K562 (cell line): ENCODE data around the gene SCYL1. TPM values are rescaled to one million over a fixed set of nuclear protein-coding genes. Genes with fewer than 3 reads are reported as not detected.
A peak's percentile ranks its signal among the peaks of the same experiment; 100 is the strongest.

Experiments
- ARID1B ChIP-seq: fragments of 450-650 bp; IDR thresholded peaks from 2 replicates; pipeline ENCODE4 v1.6.1; 2016; ENCODE audit warnings: antibody characterized with exemption, mild to moderate bottlenecking, inconsistent platforms
- JUN ChIP-seq, 2 experiments: sonication (generic) in 1 of 2; formaldehyde crosslinking in 1 of 2; IDR thresholded peaks; 2 replicates each; pipeline versions ENCODE4 v1.6.1 to v1.8.0; 2012 to 2022; ENCODE audit warnings: borderline replicate concordance in 2 of 2, mild to moderate bottlenecking in 2 of 2, improper control_type of control experiment in 1 of 2, low read depth in 1 of 2, low read length in 1 of 2, missing genetic modification reagents in 1 of 2
- KDM2B ChIP-seq: fragments of 250-450 bp; sonication (Bioruptor Pico); IDR thresholded peaks from 2 replicates; pipeline ENCODE4 v1.8.0; 2021; ENCODE audit warnings: mild to moderate bottlenecking, moderate library complexity
- MBD2 ChIP-seq: sonication (generic); IDR thresholded peaks from 2 replicates; pipeline ENCODE4 v1.6.1; 2016; ENCODE audit warnings: low read depth, borderline replicate concordance
- MLX ChIP-seq, 2 experiments: fragments of 450-650 bp in 1 of 2; sonication (generic) in 1 of 2; formaldehyde crosslinking; conservative IDR thresholded peaks; 2 replicates each; pipeline versions ENCODE4 v1.4.0 to v1.8.1; 2020 to 2022; ENCODE audit warnings: mild to moderate bottlenecking in 1 of 2, missing genetic modification reagents in 1 of 2
- NCOR1 ChIP-seq: fragments of 450-650 bp; IDR thresholded peaks from 2 replicates; pipeline ENCODE4 v1.6.1; 2016; ENCODE audit warnings: mild to moderate bottlenecking, moderate library complexity
- NFXL1 ChIP-seq: fragments of 450-650 bp; formaldehyde crosslinking; IDR thresholded peaks from 2 replicates; pipeline ENCODE4 v1.4.0; 2021; ENCODE audit warnings: mild to moderate bottlenecking
- PBX2 ChIP-seq, 2 experiments: IDR thresholded peaks in 1 of 2; conservative IDR thresholded peaks in 1 of 2; 2 replicates each; pipeline ENCODE4 v1.6.1; 2016; ENCODE audit warnings: low read depth in 2 of 2, mild to moderate bottlenecking in 1 of 2, missing compliant biosample characterization in 1 of 2, missing genetic modification characterization in 1 of 2, moderate library complexity in 1 of 2
- POLR2B ChIP-seq: fragments of 450-650 bp; IDR thresholded peaks from 2 replicates; pipeline ENCODE4 v1.6.1; 2018; ENCODE audit warnings: low read depth; ENCODE audit not compliant: partially characterized antibody
- SMAD4 ChIP-seq: fragments of 250-450 bp; sonication (Bioruptor Pico); conservative IDR thresholded peaks from 2 replicates; pipeline ENCODE4 v1.8.0; 2021; ENCODE audit warnings: inconsistent platforms, mild to moderate bottlenecking, moderate library complexity
- TEAD2 ChIP-seq: fragments of 450-650 bp; IDR thresholded peaks from 2 replicates; pipeline ENCODE4 v1.6.1; 2016; ENCODE audit warnings: missing genetic modification characterization, control low read depth, missing compliant biosample characterization
- ZBTB8A ChIP-seq: fragments of 450-650 bp; IDR thresholded peaks from 2 replicates; pipeline ENCODE4 v1.6.1; 2018; ENCODE audit warnings: mild to moderate bottlenecking, moderate library complexity; ENCODE audit not compliant: partially characterized antibody
- ZNF253 ChIP-seq: fragments of 250-450 bp; sonication (Bioruptor Pico); conservative IDR thresholded peaks from 2 replicates; pipeline ENCODE4 v1.6.1; 2021; ENCODE audit warnings: mild to moderate bottlenecking
- ZNF324 ChIP-seq: fragments of 250-450 bp; sonication (Bioruptor Pico); IDR thresholded peaks from 2 replicates; pipeline ENCODE4 v1.4.0; 2020; ENCODE audit warnings: mild to moderate bottlenecking
- ZSCAN29 ChIP-seq: fragments of 450-650 bp; IDR thresholded peaks from 2 replicates; pipeline ENCODE4 v1.6.1; 2017
- polyA plus RNA-seq, 8 experiments: library from polyadenylated mRNA; depleted of rRNA in 4 of 8; stranded (reverse) in 5 of 8; unstranded in 3 of 8; fragments of >200 nt; fragmentation: Nextera tagmentation in 2 of 8; fragmentation: Illumina TruSeq in 1 of 8; extraction: Ambion mirVana in 2 of 8; extraction: Trizol in 1 of 8; gene quantifications; 2 replicates each; pipeline versions ENCODE4 v1.2.1 to v1.2.3, GENCODE V29; 2011 to 2014; ENCODE audit warnings: inconsistent platforms in 1 of 8, missing spikeins in 1 of 8
- total RNA-seq, 7 experiments: library from RNA; depleted of rRNA in 6 of 7; stranded (reverse); fragments of >200 nt in 6 of 7; fragmentation: Illumina TruSeq in 2 of 7; extraction: Trizol in 2 of 7; gene quantifications; 2 replicates each; pipeline versions ENCODE4 v1.2.1 to v1.2.3, GENCODE V29; 2011 to 2021; ENCODE audit warnings: low replicate concordance in 1 of 7
- TF ChIP-seq, protein P1 (sequence below): fragments of 250-450 bp; sonication (Bioruptor Pico); IDR thresholded peaks from 2 replicates; pipeline ENCODE4 v1.8.0; 2021; ENCODE audit warnings: moderate library complexity, mild to moderate bottlenecking, inconsistent platforms
- TF ChIP-seq, protein P2 (sequence below): fragments of 150-350 bp; IDR thresholded peaks from 2 replicates; pipeline ENCODE4 v1.6.1; 2014; ENCODE audit warnings: low read depth, mild to moderate bottlenecking, low read length, borderline replicate concordance

Gene SCYL1
- total and polyA plus RNA-seq, 9 of the 15 experiments (the other 6 are each of a cell fraction or from before 2014, with no cell fraction given), result 1.9 to 145 (median 57.6) TPM

GRCh38 chr11:65506772-65507505, 17.9 kb upstream of the SCYL1 start (continued):
- TF ChIP-seq, protein P1, sequence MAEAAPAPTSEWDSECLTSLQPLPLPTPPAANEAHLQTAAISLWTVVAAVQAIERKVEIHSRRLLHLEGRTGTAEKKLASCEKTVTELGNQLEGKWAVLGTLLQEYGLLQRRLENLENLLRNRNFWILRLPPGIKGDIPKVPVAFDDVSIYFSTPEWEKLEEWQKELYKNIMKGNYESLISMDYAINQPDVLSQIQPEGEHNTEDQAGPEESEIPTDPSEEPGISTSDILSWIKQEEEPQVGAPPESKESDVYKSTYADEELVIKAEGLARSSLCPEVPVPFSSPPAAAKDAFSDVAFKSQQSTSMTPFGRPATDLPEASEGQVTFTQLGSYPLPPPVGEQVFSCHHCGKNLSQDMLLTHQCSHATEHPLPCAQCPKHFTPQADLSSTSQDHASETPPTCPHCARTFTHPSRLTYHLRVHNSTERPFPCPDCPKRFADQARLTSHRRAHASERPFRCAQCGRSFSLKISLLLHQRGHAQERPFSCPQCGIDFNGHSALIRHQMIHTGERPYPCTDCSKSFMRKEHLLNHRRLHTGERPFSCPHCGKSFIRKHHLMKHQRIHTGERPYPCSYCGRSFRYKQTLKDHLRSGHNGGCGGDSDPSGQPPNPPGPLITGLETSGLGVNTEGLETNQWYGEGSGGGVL, result 0 out of 2 replicates have a peak, but pooled peaks have one; percentile 3
- TF ChIP-seq MBD2, result peak; percentile 92
- TF ChIP-seq KDM2B, result no peak
- TF ChIP-seq ZNF253, result peak; percentile 97
- TF ChIP-seq MLX (CRISPR knock-in tag; conservative IDR thresholded peaks at IDR 0.05), result peak in 1 of 2 experiments; percentile 97; a peak in 3 of 4 replicates
- peak; percentile 76 for TF ChIP-seq ZNF324 (CRISPR knock-in tag)
- TF ChIP-seq ARID1B, result peak; percentile 67; the same call in 1 of the 2 replicates
- TF ChIP-seq PBX2 (CRISPR knock-in tag; IDR thresholded peaks at IDR 0.05; ENCODE audit: low read depth), result no peak
- TF ChIP-seq PBX2 (tag; conservative IDR thresholded peaks at IDR 0.05; ENCODE audit: low read depth), result no peak
- TF ChIP-seq NFXL1 (CRISPR knock-in tag), result peak; percentile 96
- no peak for TF ChIP-seq TEAD2 (tag)
- TF ChIP-seq SMAD4 (CRISPR knock-in tag), result no peak
- TF ChIP-seq JUN (IDR thresholded peaks at IDR 0.05; ENCODE audit: borderline replicate concordance, low read depth, low read length), result no peak
- 0 out of 2 replicates have a peak, but pooled peaks have one; percentile 59 for TF ChIP-seq JUN (CRISPR knock-in tag; IDR thresholded peaks at IDR 0.05; ENCODE audit: borderline replicate concordance)
- TF ChIP-seq, protein P2, sequence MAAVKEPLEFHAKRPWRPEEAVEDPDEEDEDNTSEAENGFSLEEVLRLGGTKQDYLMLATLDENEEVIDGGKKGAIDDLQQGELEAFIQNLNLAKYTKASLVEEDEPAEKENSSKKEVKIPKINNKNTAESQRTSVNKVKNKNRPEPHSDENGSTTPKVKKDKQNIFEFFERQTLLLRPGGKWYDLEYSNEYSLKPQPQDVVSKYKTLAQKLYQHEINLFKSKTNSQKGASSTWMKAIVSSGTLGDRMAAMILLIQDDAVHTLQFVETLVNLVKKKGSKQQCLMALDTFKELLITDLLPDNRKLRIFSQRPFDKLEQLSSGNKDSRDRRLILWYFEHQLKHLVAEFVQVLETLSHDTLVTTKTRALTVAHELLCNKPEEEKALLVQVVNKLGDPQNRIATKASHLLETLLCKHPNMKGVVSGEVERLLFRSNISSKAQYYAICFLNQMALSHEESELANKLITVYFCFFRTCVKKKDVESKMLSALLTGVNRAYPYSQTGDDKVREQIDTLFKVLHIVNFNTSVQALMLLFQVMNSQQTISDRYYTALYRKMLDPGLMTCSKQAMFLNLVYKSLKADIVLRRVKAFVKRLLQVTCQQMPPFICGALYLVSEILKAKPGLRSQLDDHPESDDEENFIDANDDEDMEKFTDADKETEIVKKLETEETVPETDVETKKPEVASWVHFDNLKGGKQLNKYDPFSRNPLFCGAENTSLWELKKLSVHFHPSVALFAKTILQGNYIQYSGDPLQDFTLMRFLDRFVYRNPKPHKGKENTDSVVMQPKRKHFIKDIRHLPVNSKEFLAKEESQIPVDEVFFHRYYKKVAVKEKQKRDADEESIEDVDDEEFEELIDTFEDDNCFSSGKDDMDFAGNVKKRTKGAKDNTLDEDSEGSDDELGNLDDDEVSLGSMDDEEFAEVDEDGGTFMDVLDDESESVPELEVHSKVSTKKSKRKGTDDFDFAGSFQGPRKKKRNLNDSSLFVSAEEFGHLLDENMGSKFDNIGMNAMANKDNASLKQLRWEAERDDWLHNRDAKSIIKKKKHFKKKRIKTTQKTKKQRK, result no peak
- peak; percentile 87 for TF ChIP-seq NCOR1
- TF ChIP-seq POLR2B, result peak; percentile 98
- no peak for TF ChIP-seq ZBTB8A
- peak; percentile 24; the same call in 1 of the 2 replicates for TF ChIP-seq ZSCAN29
